A673 (cell line): ENCODE measurements around the gene TFF1.

ENCODE experiments used
- EZH2 ChIP-seq: fragments of 200-600 bp; sonication (generic); IDR thresholded peaks from 2 replicates; pipeline ENCODE4 v1.6.1; 2017; ENCODE audit warnings: borderline replicate concordance, low read depth, mild to moderate bottlenecking, mixed read lengths, antibody characterized with exemption, low read length; ENCODE audit not compliant: poor library complexity, severe bottlenecking
- TF ChIP-seq, protein P1 (sequence below): fragments of 300-800, 200-600 bp; sonication (generic); conservative IDR thresholded peaks from 2 replicates; pipeline ENCODE4 v1.5.1; 2017; ENCODE audit warnings: low read depth, mild to moderate bottlenecking, antibody characterized with exemption, low read length, moderate library complexity, mixed read lengths

- TF ChIP-seq, protein P1, sequence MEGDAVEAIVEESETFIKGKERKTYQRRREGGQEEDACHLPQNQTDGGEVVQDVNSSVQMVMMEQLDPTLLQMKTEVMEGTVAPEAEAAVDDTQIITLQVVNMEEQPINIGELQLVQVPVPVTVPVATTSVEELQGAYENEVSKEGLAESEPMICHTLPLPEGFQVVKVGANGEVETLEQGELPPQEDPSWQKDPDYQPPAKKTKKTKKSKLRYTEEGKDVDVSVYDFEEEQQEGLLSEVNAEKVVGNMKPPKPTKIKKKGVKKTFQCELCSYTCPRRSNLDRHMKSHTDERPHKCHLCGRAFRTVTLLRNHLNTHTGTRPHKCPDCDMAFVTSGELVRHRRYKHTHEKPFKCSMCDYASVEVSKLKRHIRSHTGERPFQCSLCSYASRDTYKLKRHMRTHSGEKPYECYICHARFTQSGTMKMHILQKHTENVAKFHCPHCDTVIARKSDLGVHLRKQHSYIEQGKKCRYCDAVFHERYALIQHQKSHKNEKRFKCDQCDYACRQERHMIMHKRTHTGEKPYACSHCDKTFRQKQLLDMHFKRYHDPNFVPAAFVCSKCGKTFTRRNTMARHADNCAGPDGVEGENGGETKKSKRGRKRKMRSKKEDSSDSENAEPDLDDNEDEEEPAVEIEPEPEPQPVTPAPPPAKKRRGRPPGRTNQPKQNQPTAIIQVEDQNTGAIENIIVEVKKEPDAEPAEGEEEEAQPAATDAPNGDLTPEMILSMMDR: no peak
- TF ChIP-seq EZH2: no peak
Measured at GRCh38 chr21:42337276-42337675, 29.1 kb downstream of the TFF1 start.
